Keratinocyte (primary cell): Measurements from ENCODE around the gene GRHL3.

Source experiments
- EZH2 ChIP-seq: IDR thresholded peaks from one replicate; pipeline ENCODE4 v1.6.1; 2012; ENCODE audit warnings: inconsistent platforms, mild to moderate bottlenecking, low read length, moderate library complexity
- TF ChIP-seq, protein P1 (sequence below), 3 experiments: IDR thresholded peaks in 1 of 3; conservative IDR thresholded peaks in 1 of 3; optimal IDR thresholded peaks in 1 of 3; 2 replicates in 2 of 3; 3 replicates in 1 of 3; pipeline versions ENCODE3 to v1.5.1; 2011; ENCODE audit warnings: low read length in 3 of 3, mild to moderate bottlenecking in 3 of 3, moderate library complexity in 2 of 3, control low read depth in 1 of 3, inconsistent platforms in 1 of 3; ENCODE audit not compliant: insufficient read depth in 2 of 3; ENCODE audit errors: extremely low read depth in 1 of 3

DNA sequence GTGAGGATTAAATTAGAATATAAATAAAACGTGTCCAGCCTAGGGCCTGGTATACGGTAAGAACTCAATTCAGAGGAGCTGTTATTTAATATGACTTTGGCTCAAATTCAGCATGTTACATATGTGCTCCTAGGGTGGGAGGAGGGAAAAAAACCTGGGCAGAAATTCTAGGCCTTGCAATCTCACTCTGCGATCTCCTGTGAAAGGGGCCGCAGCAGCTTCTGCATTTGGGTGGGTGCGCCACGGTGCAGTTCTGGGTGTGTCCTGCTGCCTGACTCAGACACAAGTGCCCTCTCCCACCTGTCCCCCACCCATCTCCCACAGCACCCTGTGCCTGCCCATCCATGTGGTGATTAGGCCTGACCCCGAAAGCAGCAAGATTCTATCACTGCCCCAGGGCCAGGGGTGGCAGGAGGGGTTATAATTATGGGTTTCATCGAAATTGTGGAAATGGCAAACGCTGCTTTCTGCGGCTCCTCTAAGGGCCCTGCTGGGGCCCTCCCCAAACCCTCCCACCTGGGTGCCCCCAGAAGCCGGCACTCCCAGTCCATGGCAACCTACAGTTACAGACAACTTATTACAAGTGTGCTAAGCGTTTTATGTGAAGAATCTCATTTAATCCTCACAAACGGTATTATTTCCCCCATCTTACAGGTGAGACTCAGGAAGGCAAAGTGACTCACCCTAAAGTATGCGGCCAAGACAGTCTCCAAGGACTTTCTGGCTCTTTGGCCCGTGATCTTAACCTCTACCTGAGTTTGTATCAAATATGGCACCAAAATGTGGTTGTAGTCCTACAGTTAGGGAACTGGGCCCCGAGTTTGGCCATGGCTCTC lies 25.5 kb upstream of the GRHL3 start:
- TF ChIP-seq, protein P1, sequence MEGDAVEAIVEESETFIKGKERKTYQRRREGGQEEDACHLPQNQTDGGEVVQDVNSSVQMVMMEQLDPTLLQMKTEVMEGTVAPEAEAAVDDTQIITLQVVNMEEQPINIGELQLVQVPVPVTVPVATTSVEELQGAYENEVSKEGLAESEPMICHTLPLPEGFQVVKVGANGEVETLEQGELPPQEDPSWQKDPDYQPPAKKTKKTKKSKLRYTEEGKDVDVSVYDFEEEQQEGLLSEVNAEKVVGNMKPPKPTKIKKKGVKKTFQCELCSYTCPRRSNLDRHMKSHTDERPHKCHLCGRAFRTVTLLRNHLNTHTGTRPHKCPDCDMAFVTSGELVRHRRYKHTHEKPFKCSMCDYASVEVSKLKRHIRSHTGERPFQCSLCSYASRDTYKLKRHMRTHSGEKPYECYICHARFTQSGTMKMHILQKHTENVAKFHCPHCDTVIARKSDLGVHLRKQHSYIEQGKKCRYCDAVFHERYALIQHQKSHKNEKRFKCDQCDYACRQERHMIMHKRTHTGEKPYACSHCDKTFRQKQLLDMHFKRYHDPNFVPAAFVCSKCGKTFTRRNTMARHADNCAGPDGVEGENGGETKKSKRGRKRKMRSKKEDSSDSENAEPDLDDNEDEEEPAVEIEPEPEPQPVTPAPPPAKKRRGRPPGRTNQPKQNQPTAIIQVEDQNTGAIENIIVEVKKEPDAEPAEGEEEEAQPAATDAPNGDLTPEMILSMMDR (optimal IDR thresholded peaks at IDR 0.05 in 1 of 3, IDR thresholded peaks at IDR 0.05 in 1 of 3, conservative IDR thresholded peaks at IDR 0.05 in 1 of 3; ENCODE audit: extremely low read depth in 1 of 3, insufficient read depth in 2 of 3, low read length in 3 of 3) = no peak
- TF ChIP-seq EZH2 = no peak
